GM18517 (cell line): ENCODE measurements around the gene PRR23E.

Experiments
- ATAC-seq: cut with Tn5 transposase; IDR thresholded peaks from one replicate; pipeline ENCODE4 v1.9.1; 2021; ENCODE audit warnings: mild to moderate bottlenecking, moderate library complexity; ENCODE audit not compliant: unreplicated experiment

PRR23E gene

GRCh38 chr3:127207727-127208482 lies 15.0 kb downstream of the PRR23E start:
- no peak for ATAC-seq

- no peak for ATAC-seq
Observed at GRCh38 chr3:127208483-127209100, 15.7 kb downstream of the PRR23E start.

GRCh38 chr3:127209155-127209839 lies 16.4 kb downstream of the PRR23E start:
- ATAC-seq: no peak

- ATAC-seq: no peak
Observed at GRCh38 chr3:127209840-127210653, 17.1 kb downstream of the PRR23E start.

GRCh38 chr3:127210654-127210943 lies 17.7 kb downstream of the PRR23E start:
- no peak for ATAC-seq

- ATAC-seq: no peak
Observed at GRCh38 chr3:127211118-127212060, 18.5 kb downstream of the PRR23E start.

GRCh38 chr3:127212231-127212630 lies 19.3 kb downstream of the PRR23E start:
- ATAC-seq: no peak

GRCh38 chr3:127212711-127213110 lies 19.8 kb downstream of the PRR23E start:
- no peak for ATAC-seq

GRCh38 chr3:127213381-127213918 lies 20.5 kb downstream of the PRR23E start:
- ATAC-seq: no peak

- ATAC-seq: no peak
Observed at GRCh38 chr3:127214975-127215374, 22.0 kb downstream of the PRR23E start.

- ATAC-seq: no peak
Observed at GRCh38 chr3:127215714-127216414, 22.9 kb downstream of the PRR23E start.

- no peak for ATAC-seq
Observed at GRCh38 chr3:127216415-127217261, 23.7 kb downstream of the PRR23E start.

- ATAC-seq: no peak
Observed at GRCh38 chr3:127217596-127218453, 24.9 kb downstream of the PRR23E start.

GRCh38 chr3:127218454-127218922 lies 25.6 kb downstream of the PRR23E start:
- ATAC-seq: no peak

GRCh38 chr3:127220497-127220896 lies 27.6 kb downstream of the PRR23E start:
- no peak for ATAC-seq

- ATAC-seq: no peak
Observed at GRCh38 chr3:127221037-127221436, 28.1 kb downstream of the PRR23E start.

GRCh38 chr3:127221446-127222035 lies 28.6 kb downstream of the PRR23E start:
- no peak for ATAC-seq
